ENCODE measurements around the gene CCNE1. TPM values are rescaled to one million over a fixed set of nuclear protein-coding genes. Genes with fewer than 3 reads are reported as not detected.

Gene CCNE1
- total RNA-seq, 1 donor from 2014 or later = 3.6 TPM

Other genes starting within 250 kb of the CCNE1 start
- gene POP4, start 205.7 kb upstream of the CCNE1 start, total RNA-seq = 61.5 TPM
- gene PLEKHF1, start 146.5 kb upstream of the CCNE1 start, total RNA-seq = 27.1 TPM
- 25.4 TPM for gene C19orf12, start 96.7 kb upstream of the CCNE1 start, total RNA-seq
- 75.8 TPM for gene URI1, start 130.2 kb downstream of the CCNE1 start, total RNA-seq